Measurements from ENCODE around the gene PLEKHM1.

Gene PLEKHM1

DNA sequence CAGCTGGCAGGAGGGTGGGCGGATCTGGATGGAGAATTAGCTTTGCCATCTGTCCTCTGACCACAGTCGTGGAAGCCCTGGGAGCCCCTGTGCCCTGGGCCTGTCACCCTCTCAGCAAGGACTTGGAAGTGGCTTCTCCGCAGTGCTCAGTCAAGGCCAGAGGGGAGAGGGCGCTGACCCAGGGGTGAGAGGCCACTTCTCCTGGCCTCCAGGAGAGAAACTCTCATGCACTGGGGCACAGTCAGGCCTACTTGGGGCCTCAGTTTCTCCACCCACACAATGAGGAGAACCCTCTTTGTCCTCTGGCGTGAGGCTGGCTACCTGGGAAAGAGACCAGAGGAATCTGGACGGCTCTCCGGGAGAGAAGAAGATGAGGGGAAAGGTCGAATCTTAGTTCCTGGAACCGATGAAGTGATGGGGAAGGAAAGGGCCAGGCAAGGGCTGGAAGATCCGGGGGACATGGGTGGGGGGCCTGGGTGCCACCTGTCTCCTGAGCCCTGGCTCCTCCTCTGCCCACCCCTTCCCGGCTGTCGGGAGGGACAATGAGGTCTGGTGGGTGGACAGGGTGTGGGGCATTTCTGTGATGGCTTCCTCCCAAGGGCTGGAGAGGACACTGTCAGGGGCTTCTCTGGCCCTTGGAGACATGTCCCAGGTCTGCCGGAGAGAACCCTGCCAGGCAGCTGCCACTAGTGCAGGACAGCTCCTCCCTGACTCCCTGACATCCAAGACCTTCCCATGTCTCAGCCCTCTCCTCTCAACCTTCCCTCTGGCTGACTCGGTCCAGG is 48.8 kb downstream of the PLEKHM1 start:
- DNase-seq (ENCODE audit: low spot score), result peak; percentile 4

DNA sequence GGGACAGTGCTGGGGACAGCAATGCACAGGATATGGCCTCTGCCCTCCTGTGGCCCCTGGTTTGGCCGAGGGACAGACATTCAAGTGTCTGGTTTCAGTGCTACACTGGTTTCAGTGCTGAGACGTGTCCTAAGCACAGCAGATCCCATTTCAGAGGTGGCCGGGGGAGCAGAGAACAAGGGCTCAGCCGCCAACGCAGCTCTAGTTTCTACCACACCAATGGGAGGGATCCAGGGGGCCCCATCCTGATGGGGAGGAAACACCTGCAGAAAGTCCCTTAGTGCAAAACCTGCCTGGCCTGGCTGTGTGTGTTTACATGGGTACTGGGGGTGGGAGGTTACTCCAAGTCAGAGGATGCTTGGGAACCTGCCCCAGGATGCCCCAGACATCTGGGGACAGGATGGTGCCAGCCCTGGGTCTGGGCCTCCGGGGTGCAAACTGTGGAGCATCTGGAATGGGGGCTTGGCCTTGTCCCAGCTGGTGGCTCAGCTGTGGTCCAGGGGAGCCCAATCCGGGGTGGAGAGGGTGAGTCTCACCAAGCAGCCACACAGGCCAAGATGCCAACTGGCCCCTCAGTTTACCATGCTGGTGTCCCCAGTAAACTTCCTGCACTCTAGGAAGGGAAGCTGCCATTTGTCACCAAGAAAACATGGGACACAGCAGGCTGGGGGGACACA is 49.5 kb downstream of the PLEKHM1 start:
- DNase-seq (ENCODE audit: low spot score), result peak; percentile 2

DNA sequence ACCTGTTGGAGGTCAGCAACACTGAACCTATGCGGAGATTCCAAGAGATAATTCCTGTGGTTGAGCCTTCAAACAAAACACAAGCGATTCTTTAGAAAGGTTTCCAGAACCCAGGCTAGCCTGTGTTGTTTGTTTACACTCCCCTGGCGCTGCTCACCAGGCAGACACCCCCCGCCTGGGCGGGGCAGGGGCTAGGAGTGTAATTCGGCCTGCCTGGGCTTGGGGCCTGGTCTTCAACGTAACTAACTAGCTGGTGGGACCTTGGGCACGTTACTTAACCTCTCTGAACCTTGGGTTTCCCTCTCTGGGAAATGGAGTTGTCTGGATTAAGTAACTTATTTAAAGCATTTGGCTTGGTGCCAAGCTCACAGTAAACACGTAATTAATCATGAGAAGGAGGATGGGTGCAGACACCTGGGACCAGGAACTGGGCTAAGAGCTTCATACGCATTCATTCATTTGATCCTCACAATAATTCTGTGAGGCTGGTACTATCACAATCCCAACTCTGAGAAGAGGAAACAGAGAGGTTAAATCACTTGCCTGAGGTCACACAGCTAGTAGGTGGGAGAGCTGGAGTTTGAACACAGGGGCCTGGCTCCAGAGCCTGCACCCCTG is 50.3 kb downstream of the PLEKHM1 start:
- peak; percentile 2 for DNase-seq (ENCODE audit: low spot score)

DNA sequence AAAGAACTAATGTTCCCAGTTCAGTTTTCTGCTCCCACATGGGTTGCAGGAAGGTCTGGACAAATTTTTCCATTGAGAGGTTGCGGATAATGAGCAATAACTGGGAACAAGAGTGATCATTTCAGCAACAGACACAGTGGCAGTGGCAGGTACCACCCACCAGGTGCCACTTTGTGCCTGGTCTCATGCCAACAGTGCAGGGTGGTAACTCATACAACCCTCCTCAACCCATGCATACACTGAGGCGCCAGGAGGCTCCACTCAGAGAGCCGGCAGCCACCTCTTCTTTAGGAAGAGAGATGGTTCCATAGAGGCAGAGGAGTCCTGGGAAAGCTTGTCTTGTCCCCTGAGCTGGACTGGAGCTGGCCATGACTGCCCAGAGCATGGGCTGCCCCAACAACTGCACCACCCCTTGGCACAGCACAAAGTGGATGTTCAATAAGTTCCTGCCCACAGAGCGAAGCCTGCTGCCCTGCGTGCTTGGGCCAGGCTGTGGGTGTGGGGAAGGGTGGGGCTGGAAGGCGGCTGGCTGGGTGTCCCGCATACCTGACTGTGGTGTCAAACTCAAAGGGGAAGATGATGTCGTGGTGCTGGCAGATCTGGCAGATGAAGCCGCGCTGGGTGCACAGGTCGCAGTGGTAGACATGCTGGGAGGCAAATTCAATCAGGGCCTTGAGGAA is 51.5 kb downstream of the PLEKHM1 start:
- no peak for DNase-seq (ENCODE audit: low spot score)

DNA sequence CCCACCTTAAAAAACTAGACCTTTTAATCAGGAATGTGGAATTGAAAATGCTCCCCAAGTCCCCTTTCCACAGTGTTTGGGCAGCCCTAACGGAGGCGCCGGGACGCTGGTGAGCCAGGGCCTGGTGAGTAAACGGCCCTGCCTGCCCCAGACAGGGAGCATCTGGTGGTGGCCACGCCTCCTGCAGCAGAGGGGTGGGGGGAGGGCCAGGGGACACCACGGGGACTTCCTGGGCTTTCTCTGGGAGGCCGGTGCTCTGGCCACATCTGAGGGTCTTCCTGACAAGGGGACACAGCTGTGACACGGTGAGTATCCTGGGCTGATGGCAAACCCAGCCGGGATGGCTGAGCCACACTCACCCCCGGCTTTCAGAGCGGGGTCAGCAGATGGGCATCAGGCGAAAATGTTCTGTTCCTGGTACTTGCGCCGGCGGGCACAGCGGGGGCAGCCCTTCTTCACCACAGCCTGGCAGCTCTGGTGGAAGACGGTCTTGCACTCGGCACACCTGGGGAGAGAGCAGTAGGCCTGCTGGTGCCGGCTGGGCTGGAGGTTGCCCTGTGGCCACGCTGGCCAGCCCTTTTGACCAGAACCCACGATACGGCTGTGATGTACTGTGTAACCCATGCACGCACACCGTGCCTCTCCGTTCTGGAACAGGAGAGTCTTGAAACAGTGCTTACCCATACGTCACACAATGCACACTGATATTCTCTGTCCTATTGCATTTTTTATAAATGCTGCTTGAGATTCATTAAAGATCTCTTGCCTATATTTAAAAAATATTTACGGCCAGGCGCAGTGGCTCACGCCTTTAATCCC is 52.8 kb downstream of the PLEKHM1 start:
- DNase-seq (ENCODE audit: low spot score), result no peak

DNA sequence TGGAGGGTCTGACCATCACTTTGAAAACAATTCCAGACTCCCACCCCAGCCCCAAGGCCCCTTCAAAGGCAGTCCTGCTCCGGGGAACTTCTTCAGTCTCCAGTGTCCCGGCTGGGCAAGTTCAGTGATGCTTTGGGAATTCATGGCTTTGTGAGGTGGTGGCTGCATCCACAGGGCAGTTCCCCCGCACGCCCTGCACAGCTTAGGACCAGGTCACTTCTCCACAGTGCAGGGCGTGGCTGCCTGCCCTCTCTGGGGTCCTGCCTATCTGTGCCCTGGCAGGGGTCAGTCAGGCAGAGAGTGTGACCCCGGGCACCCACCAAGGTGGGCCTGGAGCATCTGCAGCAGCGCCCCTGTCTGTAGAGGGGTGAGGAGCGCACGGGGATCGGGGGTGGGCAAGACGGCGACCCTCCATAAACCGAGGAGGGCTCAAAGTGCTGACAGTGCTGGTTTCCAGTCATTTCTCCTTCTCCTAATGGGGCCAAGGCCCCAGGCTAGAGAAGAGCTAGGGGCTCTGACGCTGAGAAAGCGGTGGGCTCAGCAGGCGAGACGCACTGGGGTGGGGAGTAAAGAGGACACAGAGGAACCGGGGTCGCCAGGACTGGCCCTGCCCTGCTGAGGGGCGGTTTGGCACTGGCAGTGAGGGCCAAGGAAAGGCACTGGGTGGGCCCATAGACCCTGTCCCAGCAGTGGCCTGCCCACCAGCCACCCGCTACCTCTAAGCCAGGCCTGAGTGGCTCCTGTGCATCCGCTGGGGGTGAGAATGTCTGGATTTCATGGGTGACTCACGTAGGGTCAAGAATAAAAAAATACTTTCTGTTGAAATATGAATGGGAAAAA is 53.7 kb downstream of the PLEKHM1 start:
- no peak for DNase-seq (ENCODE audit: low spot score)

DNA sequence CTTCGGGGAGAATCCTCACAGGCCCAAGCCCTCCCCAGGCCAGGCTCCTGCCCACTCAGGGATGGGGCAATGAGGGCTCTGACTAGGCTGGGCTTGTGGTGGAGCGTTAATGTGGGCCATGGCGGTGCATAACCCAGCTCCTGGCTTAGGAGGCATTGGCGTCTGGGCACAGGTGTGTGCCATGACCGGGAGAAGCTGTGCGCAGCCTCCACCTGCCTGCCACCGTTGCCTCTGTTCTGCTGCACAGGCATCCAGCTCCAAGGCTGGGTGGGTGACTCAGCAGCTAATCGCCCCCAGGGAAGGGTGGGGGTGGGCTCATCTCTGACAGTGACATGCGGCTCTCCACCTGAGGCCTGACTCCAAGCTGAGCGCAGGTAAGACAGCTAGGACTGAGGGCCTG is 54.4 kb downstream of the PLEKHM1 start:
- DNase-seq (ENCODE audit: low spot score), result no peak

DNA sequence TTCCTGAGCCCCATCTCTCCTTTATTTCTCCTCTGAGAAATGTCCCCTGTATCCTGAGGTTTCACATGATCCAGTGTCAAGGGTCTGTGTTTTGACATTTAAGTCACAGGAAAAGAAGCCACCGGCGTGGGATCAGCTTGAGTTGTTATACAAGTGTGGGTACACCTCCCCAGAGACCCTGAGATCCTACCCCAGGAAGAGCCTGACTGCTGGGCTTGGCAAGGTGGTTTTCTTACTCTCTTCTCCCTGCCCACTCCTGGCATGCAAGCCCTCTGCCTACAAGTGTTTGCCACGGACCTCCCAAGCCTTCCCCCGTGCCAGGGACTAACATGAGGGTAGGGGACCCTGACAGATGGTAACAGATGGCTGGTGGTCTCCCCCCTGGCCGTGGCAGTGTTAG is 55.0 kb downstream of the PLEKHM1 start:
- DNase-seq (ENCODE audit: low spot score), result no peak

DNA sequence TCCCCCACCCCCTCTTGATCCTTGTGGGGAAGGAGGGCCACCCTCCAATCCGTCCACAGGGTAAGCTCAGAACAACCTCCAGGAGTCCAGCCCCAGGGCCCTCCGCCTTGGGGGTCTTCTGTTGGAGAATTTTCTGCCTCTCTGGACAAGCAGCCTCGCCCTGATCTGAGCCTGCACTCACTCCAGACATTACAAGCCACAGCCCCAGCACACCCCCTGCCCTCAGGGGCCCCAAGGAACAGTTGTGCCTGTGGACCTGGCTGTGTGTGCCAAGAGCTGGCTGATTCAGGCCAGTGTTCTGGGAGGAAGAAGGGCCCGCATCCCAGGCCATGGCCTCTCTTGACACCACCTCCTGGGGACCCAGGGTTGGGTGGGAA is 57.4 kb downstream of the PLEKHM1 start:
- DNase-seq (ENCODE audit: low spot score), result no peak

DNA sequence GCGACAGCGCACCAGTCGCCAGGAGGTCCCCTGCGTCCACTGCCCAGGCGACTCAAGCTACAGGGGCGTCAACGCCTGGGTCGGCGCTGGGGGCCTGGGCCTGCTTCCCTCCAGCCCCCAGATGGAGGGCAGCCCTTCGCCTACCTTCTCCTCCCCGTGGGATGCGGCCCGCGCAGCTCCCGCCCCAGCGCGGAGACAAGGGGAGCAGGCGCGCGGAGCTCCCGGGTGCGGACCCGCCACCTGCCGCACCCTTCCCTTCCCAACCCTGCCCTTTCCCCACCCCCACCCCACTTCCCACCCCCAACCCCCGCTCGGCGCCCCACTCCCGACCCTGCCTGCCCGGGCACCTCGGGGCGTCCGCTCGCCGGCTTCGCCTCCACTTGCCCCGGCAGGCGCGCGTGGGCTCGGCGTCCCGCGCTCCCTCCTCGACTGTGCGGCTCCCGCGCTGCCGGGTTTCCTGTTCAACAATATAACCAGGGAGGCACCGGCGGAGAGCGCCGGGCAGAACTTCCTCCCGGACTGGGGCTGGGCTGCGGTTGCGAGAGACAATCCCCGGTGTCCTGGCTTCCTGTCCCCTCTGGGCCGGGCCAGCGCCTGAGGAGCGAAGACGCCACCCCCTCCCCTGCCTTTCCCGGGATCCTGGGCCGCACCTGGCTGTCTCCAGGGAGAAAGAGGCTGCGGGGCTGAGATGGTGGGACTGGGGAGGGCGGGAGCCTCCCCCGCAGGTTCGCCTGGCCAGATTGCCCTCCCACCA is 57.9 kb downstream of the PLEKHM1 start, which contains the start of gene ARHGAP27:
ARHGAP27 (minus strand) TSS at position 466 of the 754 bp plus-strand sequence. CDS start 2,591 bp downstream, outside the sequence.
- DNase-seq (ENCODE audit: low spot score), result no peak

DNA sequence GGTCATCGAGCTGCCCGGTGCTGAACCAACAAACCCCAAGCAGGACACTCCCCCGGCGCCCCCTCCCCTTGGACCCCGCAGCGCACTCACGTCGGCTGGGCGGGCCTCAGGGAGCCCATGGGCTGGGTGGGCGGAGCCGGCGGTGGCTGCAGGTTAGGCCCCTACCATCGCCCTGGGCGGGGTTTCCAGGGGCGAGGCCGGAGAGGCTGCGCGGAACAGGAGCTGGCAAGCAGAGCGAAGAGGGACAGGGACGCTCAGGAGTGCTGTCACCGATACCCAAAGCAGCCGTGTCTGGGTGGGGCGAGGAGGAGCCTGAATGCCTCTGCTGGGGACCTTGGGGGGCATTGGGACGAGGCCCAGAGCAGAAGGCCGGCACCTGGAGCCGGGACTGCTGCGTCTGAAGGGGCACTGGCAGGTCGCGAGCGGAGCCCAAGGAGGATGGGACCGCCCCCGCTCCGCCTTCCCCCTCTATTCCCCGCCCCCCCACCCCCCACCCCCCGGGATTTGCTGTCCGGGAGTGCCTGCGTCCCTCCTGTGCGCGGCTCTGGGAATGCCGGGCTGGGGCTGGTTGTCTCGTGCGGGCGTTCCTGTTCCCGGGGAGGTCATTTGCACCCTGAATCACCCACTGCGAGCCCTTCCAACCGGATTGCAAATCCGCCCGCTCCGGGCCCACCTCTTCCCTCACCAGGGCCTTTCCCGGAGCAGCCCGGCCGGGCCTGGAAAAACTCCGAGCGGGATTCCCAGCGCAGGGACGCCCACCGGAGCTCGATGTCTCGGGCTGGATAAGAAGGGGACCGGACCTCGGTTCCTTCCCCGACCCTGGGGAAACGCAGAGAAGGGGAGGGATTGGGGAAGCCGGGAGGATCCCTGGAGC is 58.8 kb downstream of the PLEKHM1 start:
- peak; percentile 80 for DNase-seq (ENCODE audit: low spot score)

DNA sequence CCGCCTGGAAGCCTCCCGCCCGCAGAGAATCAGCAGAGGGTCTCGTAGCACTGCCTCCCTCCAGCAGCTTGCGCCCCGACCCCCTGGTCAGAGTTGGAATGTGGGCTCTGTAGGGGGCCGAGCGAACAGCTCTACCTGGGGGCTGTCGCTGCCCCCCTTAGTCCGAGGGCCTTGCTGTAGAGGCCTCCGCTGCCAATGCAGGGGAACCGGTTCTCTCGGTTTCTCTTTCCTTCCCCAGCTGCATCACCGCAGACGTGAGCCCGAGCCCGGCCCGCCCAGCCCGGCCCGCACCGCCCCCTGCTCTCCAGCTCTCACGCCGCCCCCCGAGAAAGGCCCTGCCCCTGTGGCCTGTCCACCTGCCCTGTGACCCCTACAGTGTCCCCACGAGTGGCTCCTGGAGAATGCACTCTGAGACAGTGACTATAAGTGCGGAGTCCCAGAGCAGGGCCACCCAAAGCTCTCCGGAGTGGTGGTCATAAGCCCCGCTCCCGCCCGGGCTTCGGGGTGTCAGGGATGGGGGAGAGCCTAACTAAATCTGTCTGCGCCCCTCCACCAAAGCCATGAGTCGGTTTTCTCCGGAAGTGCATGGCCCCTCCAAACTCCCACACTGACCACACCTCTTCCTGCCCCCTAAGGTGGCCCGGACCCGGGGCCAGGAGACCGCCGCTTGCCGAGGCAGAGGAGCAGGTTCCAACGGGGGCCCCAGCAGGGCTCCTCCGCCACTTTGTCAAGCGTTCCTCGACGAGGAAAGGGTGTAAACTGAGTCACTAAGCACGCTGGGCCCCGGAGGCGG is 59.6 kb downstream of the PLEKHM1 start:
- DNase-seq (ENCODE audit: low spot score), result peak; percentile 50

DNA sequence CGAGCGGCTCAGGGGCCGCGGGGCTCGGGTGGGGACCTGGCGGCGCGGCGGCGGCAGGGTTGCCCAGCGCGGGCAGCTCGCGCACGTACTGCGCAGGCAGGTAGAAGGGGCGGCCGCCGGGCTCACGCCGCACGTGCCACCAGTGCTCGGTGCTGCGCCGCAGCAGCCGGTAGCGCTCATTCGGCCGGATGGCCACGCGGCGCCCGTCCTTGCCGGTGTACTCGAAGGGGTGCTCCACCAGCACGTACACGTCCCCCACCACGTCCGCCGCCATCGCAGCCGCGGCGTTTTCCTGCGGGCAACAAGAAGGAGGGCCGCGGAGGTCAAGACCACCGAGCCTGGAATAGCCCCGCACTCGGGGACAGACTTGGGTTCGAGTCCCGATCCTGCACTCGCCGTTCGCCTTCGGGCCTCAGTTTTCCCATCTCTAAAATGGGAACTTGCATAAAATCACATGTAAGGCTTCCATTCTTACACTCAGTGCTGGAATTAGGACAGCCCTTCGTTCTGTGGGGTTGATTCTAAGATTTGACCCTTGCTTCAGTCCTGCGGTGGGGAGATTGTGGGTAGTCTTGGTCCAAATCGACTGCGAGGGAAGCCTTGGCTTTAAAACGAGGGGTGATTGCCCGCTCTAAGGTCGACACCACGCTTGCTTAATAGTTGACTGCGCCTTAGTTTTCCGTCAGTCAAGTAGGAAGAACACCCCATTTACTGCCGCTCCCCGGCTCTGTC is 60.3 kb downstream of the PLEKHM1 start:
- no peak for DNase-seq (ENCODE audit: low spot score)

DNA sequence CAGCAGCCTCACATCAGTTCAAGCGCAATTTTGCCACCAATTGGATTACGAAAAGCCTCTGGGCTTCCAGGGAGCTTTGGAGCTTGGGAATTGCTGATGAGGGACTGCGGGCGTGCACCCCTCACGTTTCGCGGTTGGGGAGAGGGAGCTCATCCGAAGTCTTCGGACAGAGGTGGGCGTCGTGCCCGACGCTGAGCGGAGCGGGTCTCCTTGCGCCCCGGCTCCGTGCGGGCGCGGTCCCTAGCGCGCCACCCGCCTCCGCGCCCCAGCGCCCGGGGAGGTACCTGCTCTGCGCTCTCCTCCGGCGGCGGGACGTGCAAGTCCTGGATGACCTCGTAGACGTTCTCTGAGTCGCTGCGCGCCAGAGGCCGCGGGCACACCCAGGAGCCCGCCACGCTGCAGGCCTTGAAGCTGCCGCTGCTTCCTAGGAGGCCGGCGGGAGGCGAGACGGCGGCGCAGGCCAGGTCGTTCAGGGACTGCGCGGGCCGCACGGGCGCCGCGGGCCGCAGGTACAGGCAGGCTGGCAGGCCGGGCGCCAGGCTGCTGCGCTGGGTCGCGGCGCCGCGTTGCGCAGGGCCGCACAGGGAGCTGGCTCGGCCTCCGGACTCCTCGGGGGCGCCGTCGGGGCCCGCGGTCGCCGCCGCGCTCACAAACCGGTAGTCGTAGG is 61.0 kb downstream of the PLEKHM1 start:
- DNase-seq (ENCODE audit: low spot score), result no peak

DNA sequence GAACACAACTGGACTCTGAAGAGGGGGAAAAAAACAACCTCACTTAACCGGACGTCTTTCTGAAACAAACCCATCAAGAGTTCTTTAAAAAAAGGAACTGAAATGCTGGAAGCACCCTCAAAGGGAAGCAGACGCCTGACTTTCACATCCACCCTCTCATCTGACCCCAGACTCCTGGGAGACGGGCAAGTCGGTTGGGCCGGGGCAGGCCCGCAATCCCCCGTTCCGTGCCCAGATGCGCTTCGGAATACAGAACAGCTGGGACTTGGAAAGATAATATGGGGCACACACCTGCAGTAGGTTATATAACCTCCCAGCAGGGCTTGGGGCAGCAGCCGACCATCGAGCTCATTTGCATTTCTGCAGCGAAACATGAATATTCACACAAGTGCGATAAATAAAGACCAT is 61.6 kb downstream of the PLEKHM1 start:
- no peak for DNase-seq (ENCODE audit: low spot score)

DNA sequence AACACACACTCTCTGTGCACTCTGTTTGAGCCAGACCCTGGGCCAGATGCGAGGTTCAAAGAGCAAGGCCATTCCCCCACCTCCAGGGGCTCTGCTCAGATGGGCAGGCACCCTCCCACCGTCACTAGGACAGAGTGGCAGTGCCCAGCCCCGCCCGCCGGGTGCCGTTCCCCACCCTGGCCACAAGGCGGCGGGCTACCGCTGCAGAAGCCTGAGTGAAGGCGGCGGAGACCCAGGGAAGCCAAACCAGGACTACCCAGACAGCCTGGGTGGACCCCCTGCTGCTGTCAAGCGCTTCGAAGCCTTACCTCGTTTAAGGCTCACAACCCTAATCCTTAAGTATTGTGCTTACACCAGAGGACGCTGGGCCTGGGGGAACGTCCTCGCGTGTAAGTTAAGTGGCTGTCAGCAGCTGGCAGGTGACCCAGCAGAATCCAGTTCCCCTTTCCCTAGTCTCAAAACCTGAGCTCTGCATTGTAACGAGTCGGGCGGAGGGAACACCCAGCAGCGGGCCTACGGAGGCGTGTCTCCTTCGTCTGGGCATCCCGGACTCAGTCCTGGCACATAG is 62.4 kb downstream of the PLEKHM1 start:
- peak; percentile 92 for DNase-seq (ENCODE audit: low spot score)
